GM13977 (cell line): ENCODE results near the gene ANKRD23.

ENCODE experiments used
- DNase-seq: peaks from one replicate; pipeline ENCODE4 v3.0.0; 2012; ENCODE audit warnings: low spot score
- in situ Hi-C: fragments of 300-500 bp; cut with MboI; formaldehyde crosslinking; loops from one replicate; pipeline ENCODE4 v1.12.0; 2022; ENCODE audit warnings: low sequenced_read_pairs, low pct_unique_long_range_greater_than_20kb, mixed read lengths, inconsistent platforms; ENCODE audit not compliant: unreplicated experiment
- TF ChIP-seq, protein P1 (sequence below): IDR thresholded peaks from 2 replicates; pipeline ENCODE4 v1.5.1; 2012; ENCODE audit warnings: mild to moderate bottlenecking, control low read depth; ENCODE audit not compliant: insufficient read depth; ENCODE audit errors: extremely low read depth, missing control alignments

Gene ANKRD23

DNA sequence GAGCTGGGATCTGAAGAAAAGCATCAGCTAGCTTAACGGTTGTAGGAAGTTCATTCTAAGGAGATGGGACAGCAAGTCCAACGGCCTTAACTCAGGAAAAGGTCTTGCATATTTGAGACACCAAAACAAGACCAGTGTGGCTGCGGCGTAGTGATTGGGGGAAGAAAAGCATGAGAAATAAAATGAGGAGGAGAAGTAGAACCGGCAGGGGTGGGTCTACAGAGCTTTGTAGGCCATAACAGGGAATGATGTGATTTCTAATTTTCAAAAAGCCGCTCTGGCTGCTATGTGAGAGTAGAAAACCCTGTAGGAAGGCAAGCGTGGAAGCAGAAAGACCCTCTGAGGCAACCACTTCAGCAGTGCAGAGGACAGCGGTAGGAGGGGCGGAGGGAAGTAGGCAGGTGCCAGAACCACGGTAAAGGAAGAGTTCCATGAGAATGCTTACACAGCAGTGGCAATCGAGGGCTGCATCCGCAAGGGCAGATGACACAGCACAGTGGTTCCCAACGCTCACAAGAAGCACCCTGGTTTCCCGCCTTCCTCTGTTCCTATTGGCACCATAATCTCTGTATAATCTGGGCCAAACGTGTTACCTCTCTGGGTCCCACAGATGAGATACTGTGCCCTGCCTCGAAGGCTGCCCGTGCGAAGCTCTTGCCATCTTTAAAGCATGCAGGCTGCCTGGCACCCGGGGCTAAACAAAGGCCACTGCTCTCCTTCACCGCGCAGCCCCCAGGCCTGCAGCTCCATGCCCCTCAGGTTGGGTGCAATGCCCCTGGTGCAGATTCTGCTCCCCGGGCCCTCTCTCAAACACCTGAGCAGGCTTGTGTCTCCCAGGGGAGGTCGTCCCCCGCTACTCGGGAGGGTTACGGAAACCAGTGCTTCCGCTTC is 13.2 kb upstream of the ANKRD23 start:
- in situ Hi-C loops: loop anchor here (10.0 kb wide), 1 partner anchor 98 kb away; no protein-coding TSS in a partner anchor
- peak; percentile 35 for DNase-seq
- TF ChIP-seq, protein P1, sequence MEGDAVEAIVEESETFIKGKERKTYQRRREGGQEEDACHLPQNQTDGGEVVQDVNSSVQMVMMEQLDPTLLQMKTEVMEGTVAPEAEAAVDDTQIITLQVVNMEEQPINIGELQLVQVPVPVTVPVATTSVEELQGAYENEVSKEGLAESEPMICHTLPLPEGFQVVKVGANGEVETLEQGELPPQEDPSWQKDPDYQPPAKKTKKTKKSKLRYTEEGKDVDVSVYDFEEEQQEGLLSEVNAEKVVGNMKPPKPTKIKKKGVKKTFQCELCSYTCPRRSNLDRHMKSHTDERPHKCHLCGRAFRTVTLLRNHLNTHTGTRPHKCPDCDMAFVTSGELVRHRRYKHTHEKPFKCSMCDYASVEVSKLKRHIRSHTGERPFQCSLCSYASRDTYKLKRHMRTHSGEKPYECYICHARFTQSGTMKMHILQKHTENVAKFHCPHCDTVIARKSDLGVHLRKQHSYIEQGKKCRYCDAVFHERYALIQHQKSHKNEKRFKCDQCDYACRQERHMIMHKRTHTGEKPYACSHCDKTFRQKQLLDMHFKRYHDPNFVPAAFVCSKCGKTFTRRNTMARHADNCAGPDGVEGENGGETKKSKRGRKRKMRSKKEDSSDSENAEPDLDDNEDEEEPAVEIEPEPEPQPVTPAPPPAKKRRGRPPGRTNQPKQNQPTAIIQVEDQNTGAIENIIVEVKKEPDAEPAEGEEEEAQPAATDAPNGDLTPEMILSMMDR: no peak

DNA sequence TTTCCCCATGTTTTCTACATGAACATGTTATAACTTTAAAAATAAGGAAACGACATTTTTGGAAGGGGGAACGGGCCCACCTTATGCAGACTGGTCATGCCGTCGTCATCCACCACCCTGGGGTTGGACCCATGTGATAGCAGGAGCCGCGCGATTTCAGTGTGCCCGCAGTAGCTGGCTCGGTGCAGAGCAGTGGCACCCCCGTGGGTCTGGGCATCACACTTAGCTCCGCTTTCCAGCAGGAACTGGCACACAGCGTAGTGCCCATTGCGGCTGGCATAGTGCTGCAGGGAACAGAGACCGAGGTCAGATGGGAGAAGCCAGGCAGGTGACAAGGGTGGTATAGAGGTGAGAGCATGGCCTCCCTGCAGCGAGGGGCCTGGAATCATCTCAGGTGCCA is 9.5 kb upstream of the ANKRD23 start:
- in situ Hi-C loops: loop anchor here (10.0 kb wide), 1 partner anchor 101 kb away; no protein-coding TSS in a partner anchor
- TF ChIP-seq, protein P1: no peak
- DNase-seq: no peak

DNA sequence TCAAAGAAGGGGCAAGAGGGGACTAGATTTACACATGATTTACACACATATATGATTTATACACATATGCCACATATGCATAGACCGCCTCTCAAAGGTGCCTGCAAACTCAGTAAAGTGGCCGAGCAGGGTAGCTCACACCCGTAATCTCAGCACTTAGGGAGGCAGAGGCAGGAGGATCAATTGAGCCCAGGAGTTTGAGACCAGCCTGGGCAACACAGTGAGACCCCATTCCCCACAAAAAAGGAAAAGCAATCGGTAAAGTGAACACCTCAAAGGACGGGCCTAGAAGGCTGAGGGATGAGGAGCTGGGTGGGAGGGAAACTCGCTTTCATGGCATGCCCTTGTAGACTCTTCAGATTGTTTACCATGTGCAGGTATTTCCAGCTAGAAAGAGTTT is 8.8 kb upstream of the ANKRD23 start:
- TF ChIP-seq, protein P1: no peak
- no peak for DNase-seq
- in situ Hi-C loops: loop anchor here (10.0 kb wide), 1 partner anchor 102 kb away; no protein-coding TSS in a partner anchor

DNA sequence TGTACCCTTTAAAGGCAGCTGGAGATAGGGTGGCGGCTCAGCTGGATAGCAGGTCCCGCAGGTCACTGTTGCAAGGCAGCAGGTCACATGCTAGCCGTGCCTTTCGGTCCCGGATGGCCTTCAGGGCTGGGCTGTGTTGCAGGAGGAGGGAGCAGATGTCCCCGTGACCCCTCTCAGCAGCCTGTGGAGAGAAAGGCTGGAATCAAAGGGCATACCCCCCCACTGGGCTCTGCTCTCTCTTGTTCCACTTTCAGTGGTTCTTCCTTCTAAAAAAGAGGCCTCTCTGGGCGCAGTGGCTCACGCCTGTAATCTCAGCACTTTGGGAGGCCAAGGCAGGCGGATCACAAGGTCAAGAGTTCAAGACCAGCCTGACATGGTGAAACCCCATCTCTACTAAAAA is 4.4 kb upstream of the ANKRD23 start:
- no peak for DNase-seq
- TF ChIP-seq, protein P1: no peak
- in situ Hi-C loops: no loop called here

DNA sequence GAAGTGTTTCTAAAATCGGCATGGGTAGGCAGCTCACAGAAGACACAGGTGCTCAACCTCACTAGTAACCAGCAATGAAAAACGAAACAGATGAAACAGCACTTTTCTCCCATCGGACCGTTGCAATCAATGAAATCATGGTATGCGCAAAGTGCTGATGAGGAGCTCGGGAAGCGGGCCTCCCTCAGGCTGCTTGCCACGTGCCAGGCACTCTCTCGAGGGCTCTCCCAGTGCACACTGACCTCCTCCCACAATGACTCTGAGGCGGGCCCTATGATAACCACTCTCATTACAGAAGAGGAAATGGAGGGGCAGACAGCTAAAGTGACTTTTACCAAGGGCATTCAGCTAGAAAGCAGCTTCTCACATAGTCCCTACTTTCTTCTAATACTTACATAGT is 3.8 kb upstream of the ANKRD23 start:
- no peak for DNase-seq
- in situ Hi-C loops: no loop called here
- TF ChIP-seq, protein P1: no peak

DNA sequence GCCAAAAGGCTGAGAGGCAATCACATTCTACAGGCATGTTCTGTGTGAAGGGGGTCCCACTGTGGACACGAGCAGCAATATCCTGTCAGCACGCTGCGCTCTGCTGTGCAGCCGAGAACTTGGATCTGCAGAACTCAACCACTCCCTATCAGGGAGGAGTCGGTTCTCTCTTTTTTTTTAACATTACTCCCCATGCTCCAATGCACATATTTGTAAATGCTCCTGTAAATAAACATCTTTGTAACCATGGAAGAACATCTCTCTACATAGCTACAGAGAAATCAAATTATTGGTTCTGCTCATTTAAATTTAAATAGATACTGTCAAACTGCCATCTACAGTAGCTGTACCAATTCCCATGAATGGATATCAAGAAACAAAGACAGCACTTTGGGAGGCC is 3.0 kb upstream of the ANKRD23 start:
- no peak for DNase-seq
- TF ChIP-seq, protein P1: no peak
- in situ Hi-C loops: no loop called here
